MCF 10A (cell line): Measurements from ENCODE around the gene CAPNS1. TPM values are rescaled to one million over a fixed set of nuclear protein-coding genes. Genes with fewer than 3 reads are reported as not detected.

Experiments used
- BruUV-seq: library from RNA; stranded (reverse); fragments of 400-500 nt; replicated peaks from 2 replicates; lab custom pipeline; 2021; lab: Mats Ljungman, UMichigan
- CTCF ChIA-PET: fragments of 300-600 bp; sonication (Branson Sonifier 250); formaldehyde crosslinking; extraction: SDS; loops from one replicate; lab custom pipeline; 2021; ENCODE audit warnings: antibody characterized with exemption, inconsistent platforms; lab: Yijun Ruan, JAX
- POLR2A ChIA-PET: fragments of 300-600, 350-650 bp; sonication (Branson Sonifier 250); formaldehyde crosslinking; extraction: SDS; loops from one replicate; lab custom pipeline; 2020; ENCODE audit warnings: antibody characterized with exemption, inconsistent platforms; lab: Yijun Ruan, JAX
- DNase-seq: peaks from one replicate; pipeline ENCODE4 v3.0.0-alpha.2; 2018; ENCODE audit not compliant: unreplicated experiment
- H3K27ac Mint-ChIP-seq: one replicate; pipeline ENCODE4 v1.8.0; 2022; ENCODE audit warnings: mild to moderate bottlenecking, low read depth, mixed read lengths; ENCODE audit not compliant: unreplicated experiment
- H3K27me3 Mint-ChIP-seq: one replicate; pipeline ENCODE4 v1.8.0; 2022; ENCODE audit warnings: mixed read lengths; ENCODE audit not compliant: insufficient read depth, unreplicated experiment
- H3K36me3 Mint-ChIP-seq: one replicate; pipeline ENCODE4 v1.8.0; 2022; ENCODE audit warnings: mild to moderate bottlenecking, moderate library complexity, mixed read lengths; ENCODE audit not compliant: insufficient read depth, unreplicated experiment
- H3K4me1 Mint-ChIP-seq: one replicate; pipeline ENCODE4 v1.8.0; 2022; ENCODE audit warnings: mixed read lengths; ENCODE audit not compliant: insufficient read depth, unreplicated experiment
- H3K4me3 Mint-ChIP-seq: one replicate; pipeline ENCODE4 v1.8.0; 2022; ENCODE audit warnings: mild to moderate bottlenecking, moderate library complexity, mixed read lengths; ENCODE audit not compliant: unreplicated experiment
- H3K9me3 Mint-ChIP-seq: one replicate; pipeline ENCODE4 v1.8.0; 2022; ENCODE audit warnings: mixed read lengths; ENCODE audit not compliant: unreplicated experiment
- CTCF ChIP-seq: fragments of 200-600 bp; IDR thresholded peaks from one replicate; pipeline ENCODE4 v1.8.0; 2022; ENCODE audit warnings: antibody characterized with exemption, mild to moderate bottlenecking; ENCODE audit not compliant: unreplicated experiment
- intact Hi-C: fragments of 100-400 bp; cut with micrococcal nuclease; formaldehyde crosslinking; loops from 2 replicates; pipeline ENCODE4 v1.14.1; 2022
- total RNA-seq: library from RNA; stranded (reverse); gene quantifications from 2 replicates; pipeline ENCODE4 v1.2.3, GENCODE V29; 2022

The CAPNS1 gene
- total RNA-seq, 1 experiment from 2014 or later, result 666 TPM

GRCh38 chr19:36100476-36100875 lies 39.4 kb upstream of the CAPNS1 start:
- Mint-ChIP-seq H3K9me3 (no peaks in the 10 kb centered on the region), H3K27me3 (no peaks in the 10 kb centered on the region), H3K4me1 (no peaks in the 10 kb centered on the region), H3K4me3 (no peak overlapping the region), H3K36me3 (peaks cover 18% of the 10 kb centered on the region), H3K27ac (no peak overlapping the region)
- BruUV-seq, result no TSS peak
- CTCF ChIA-PET, result interaction anchor here (0.5 to 0.6 kb wide), 2 partner anchors 33 to 151 kb away, joined by 3 read pairs; no protein-coding TSS in a partner anchor
- intact Hi-C loops, result no loop called here
- DNase-seq, result no peak
- no peak for TF ChIP-seq CTCF
- POLR2A ChIA-PET, result no interaction called here

GRCh38 chr19:36101550-36102327 lies 38.1 kb upstream of the CAPNS1 start:
- H3K36me3 Mint-ChIP-seq, result peaks cover 16% of the 10 kb centered on the region
- H3K27ac Mint-ChIP-seq, result no peak overlapping the region
- no peaks in the 10 kb centered on the region for H3K4me1 Mint-ChIP-seq
- ChIA-PET POLR2A (no interaction called here), CTCF (no interaction called here)
- no peaks in the 10 kb centered on the region for H3K9me3 Mint-ChIP-seq
- intact Hi-C loops, result no loop called here
- TF ChIP-seq CTCF, result no peak
- no peaks in the 10 kb centered on the region for H3K27me3 Mint-ChIP-seq
- H3K4me3 Mint-ChIP-seq, result no peak overlapping the region
- BruUV-seq, result no TSS peak
- DNase-seq, result no peak

GRCh38 chr19:36103040-36103626 lies 36.7 kb upstream of the CAPNS1 start:
- TF ChIP-seq CTCF, result no peak
- Mint-ChIP-seq H3K4me1 (no peaks in the 10 kb centered on the region), H3K27ac (no peak overlapping the region), H3K36me3 (peaks cover 12% of the 10 kb centered on the region), H3K9me3 (no peaks in the 10 kb centered on the region), H3K27me3 (no peaks in the 10 kb centered on the region), H3K4me3 (no peak overlapping the region)
- POLR2A ChIA-PET, result interaction anchor here (1.0 kb wide), 1 partner anchor 11 kb away, joined by 3 read pairs; no protein-coding TSS in a partner anchor
- CTCF ChIA-PET, result interaction anchor here (0.5 to 0.7 kb wide), 5 partner anchors 44 to 459 kb away, joined by 3 to 4 read pairs (median 3); partner anchors contain the start of gene THAP8
- no TSS peak for BruUV-seq
- DNase-seq, result no peak
- intact Hi-C loops, result no loop called here

GRCh38 chr19:36103842-36104552 lies 35.9 kb upstream of the CAPNS1 start:
- Mint-ChIP-seq H3K36me3 (peaks cover 12% of the 10 kb centered on the region), H3K27ac (no peak overlapping the region), H3K4me3 (no peak overlapping the region), H3K27me3 (no peaks in the 10 kb centered on the region), H3K4me1 (no peaks in the 10 kb centered on the region), H3K9me3 (no peaks in the 10 kb centered on the region)
- DNase-seq, result no peak
- POLR2A ChIA-PET, result interaction anchor here (1.1 kb wide), 1 partner anchor 21 kb away, joined by 3 read pairs; no protein-coding TSS in a partner anchor
- no peak for TF ChIP-seq CTCF
- no TSS peak for BruUV-seq
- CTCF ChIA-PET, result interaction anchor here (0.6 to 1.0 kb wide), 7 partner anchors 9 to 1751 kb away, joined by 3 to 4 read pairs (median 3); partner anchors contain the start of gene THAP8
- intact Hi-C loops, result no loop called here
